BE2C (cell line): ENCODE data around the gene TBC1D8.

Experiments used
- DNase-seq: peaks from one replicate; pipeline ENCODE4 v3.0.0-alpha.2; 2020
- H3K27me3 ChIP-seq: fragments of 250-450 bp; sonication (Bioruptor Pico); 2 replicates; pipeline ENCODE4 v1.5.1; 2020; ENCODE audit warnings: mild to moderate bottlenecking
- H3K36me3 ChIP-seq: fragments of 250-450 bp; sonication (Bioruptor Pico); 2 replicates; pipeline ENCODE4 v1.5.1; 2020; ENCODE audit warnings: mild to moderate bottlenecking
- H3K4me1 ChIP-seq: fragments of 250-450 bp; sonication (Bioruptor Pico); 2 replicates; pipeline ENCODE4 v1.5.1; 2020
- H3K4me3 ChIP-seq: 2 replicates; pipeline ENCODE4 v1.5.1; 2011; ENCODE audit warnings: low read depth, low read length
- H3K9me3 ChIP-seq: fragments of 250-450 bp; sonication (Bioruptor Pico); 2 replicates; pipeline ENCODE4 v1.5.1; 2020
- CTCF ChIP-seq: IDR thresholded peaks from 2 replicates; pipeline ENCODE4 v1.5.1; 2012; ENCODE audit warnings: mild to moderate bottlenecking, low read depth, low read length

Gene TBC1D8

GRCh38 chr2:100986157-100986556 lies 165.0 kb downstream of the TBC1D8 start:
- Histone ChIP-seq H3K36me3 (no peaks in the 10 kb centered on the region), H3K4me1 (no peaks in the 10 kb centered on the region), H3K4me3 (no peak overlapping the region), H3K9me3 (no peaks in the 10 kb centered on the region), H3K27me3 (no peaks in the 10 kb centered on the region)
- no peak for TF ChIP-seq CTCF
- DNase-seq = no peak

GRCh38 chr2:100984892-100985307 lies 166.3 kb downstream of the TBC1D8 start:
- peak; percentile 70 for TF ChIP-seq CTCF
- no peaks in the 10 kb centered on the region for H3K4me1 ChIP-seq
- no peaks in the 10 kb centered on the region for H3K27me3 ChIP-seq
- H3K9me3 ChIP-seq = no peaks in the 10 kb centered on the region
- DNase-seq = peak; percentile 63
- H3K36me3 ChIP-seq = no peaks in the 10 kb centered on the region
- H3K4me3 ChIP-seq = no peak overlapping the region

- no peak for DNase-seq
- Histone ChIP-seq H3K9me3 (no peaks in the 10 kb centered on the region), H3K4me1 (no peaks in the 10 kb centered on the region), H3K4me3 (no peak overlapping the region), H3K27me3 (no peaks in the 10 kb centered on the region), H3K36me3 (no peaks in the 10 kb centered on the region)
- TF ChIP-seq CTCF = no peak
Measured at GRCh38 chr2:100983684-100984310, 167.4 kb downstream of the TBC1D8 start.

GRCh38 chr2:100983201-100983600 lies 168.0 kb downstream of the TBC1D8 start:
- no peak for TF ChIP-seq CTCF
- H3K4me1 ChIP-seq = no peaks in the 10 kb centered on the region

GRCh38 chr2:100982431-100982861 lies 168.7 kb downstream of the TBC1D8 start:
- Histone ChIP-seq H3K4me1 (no peaks in the 10 kb centered on the region), H3K27me3 (no peaks in the 10 kb centered on the region), H3K9me3 (no peaks in the 10 kb centered on the region)

More at GRCh38 chr2:100983201-100983600, 168.0 kb downstream of the TBC1D8 start:
- no peak overlapping the region for H3K4me3 ChIP-seq
- H3K36me3 ChIP-seq = no peaks in the 10 kb centered on the region
- DNase-seq = no peak
- no peaks in the 10 kb centered on the region for H3K9me3 ChIP-seq
- H3K27me3 ChIP-seq = no peaks in the 10 kb centered on the region

More at GRCh38 chr2:100982431-100982861, 168.7 kb downstream of the TBC1D8 start:
- Histone ChIP-seq H3K4me3 (no peak overlapping the region), H3K36me3 (no peaks in the 10 kb centered on the region)
- DNase-seq = no peak
- TF ChIP-seq CTCF = no peak
